Transverse colon (tissue), 4 donors: ENCODE data around the gene ATP8A1. TPM values are rescaled to one million over a fixed set of nuclear protein-coding genes. Genes with fewer than 3 reads are reported as not detected.

Source experiments
- DNase-seq: peaks from one replicate; pipeline ENCODE4 v3.0.0-alpha.2; 2019
- H3K27ac ChIP-seq, 4 donors: fragments of 200-600 bp; sonication (generic); 2 replicates each; pipeline ENCODE4 v1.5.1; 2016 to 2018; ENCODE audit warnings: inconsistent platforms in 4 of 4
- H3K27me3 ChIP-seq: fragments of 200-600 bp; sonication (generic); 2 replicates; pipeline ENCODE4 v1.5.1; 2017; ENCODE audit warnings: inconsistent platforms
- H3K36me3 ChIP-seq, 4 donors: fragments of 200-600 bp; sonication (generic); 2 replicates each; pipeline ENCODE4 v1.5.1; 2017 to 2019; ENCODE audit warnings: inconsistent platforms in 4 of 4
- H3K4me1 ChIP-seq, 4 donors: fragments of 200-600 bp; sonication (generic); 2 replicates each; pipeline ENCODE4 v1.5.1; 2017 to 2020; ENCODE audit warnings: inconsistent platforms in 4 of 4
- H3K4me3 ChIP-seq, 4 donors: fragments of 200-600 bp; sonication (generic); 1 replicate in 1 of 4; 2 replicates in 3 of 4; pipeline versions ENCODE4 v1.5.1 to v1.6.1; 2017 to 2019; ENCODE audit warnings: inconsistent platforms in 4 of 4
- H3K9me3 ChIP-seq, 2 donors: fragments of 200-600 bp; sonication (generic); 2 replicates each; pipeline ENCODE4 v1.5.1; 2017 to 2019; ENCODE audit warnings: inconsistent platforms in 2 of 2
- CTCF ChIP-seq, 5 experiments: fragments of 200-600 bp in 3 of 5; fragments of 450-650 bp in 2 of 5; sonication (generic) in 3 of 5; IDR thresholded peaks; 1 replicate in 2 of 5; 2 replicates in 3 of 5; pipeline ENCODE4 v1.5.1; 2016 to 2017; ENCODE audit warnings: antibody characterized with exemption in 5 of 5, inconsistent platforms in 3 of 5, mild to moderate bottlenecking in 2 of 5, moderate library complexity in 1 of 5
- EP300 ChIP-seq: sonication (generic); formaldehyde crosslinking; IDR thresholded peaks from one replicate; pipeline ENCODE4 v1.6.1; 2017; ENCODE audit warnings: antibody characterized with exemption, low read depth
- POLR2A ChIP-seq: fragments of 450-650 bp; IDR thresholded peaks from one replicate; pipeline ENCODE4 v1.6.1; 2016; ENCODE audit warnings: antibody characterized with exemption, mild to moderate bottlenecking, moderate library complexity
- POLR2AphosphoS5 ChIP-seq, 3 donors: sonication (generic); formaldehyde crosslinking; IDR thresholded peaks; one replicate each; pipeline ENCODE4 v1.6.1; 2016; ENCODE audit warnings: antibody characterized with exemption in 3 of 3
- WGBS, 2 donors: methylation state at CpG; one replicate each; pipeline ENCODE4 v1.1.5; 2018; ENCODE audit warnings: low coverage in 1 of 2; 5-methylcytosine and 5-hydroxymethylcytosine counted together
- in situ Hi-C, 4 donors: fragments of 200-750 bp; cut with MboI; loops; one replicate each; pipeline versions ENCODE4 v1.15.0 to v1.15.1; 2017; ENCODE audit warnings: low sequenced_read_pairs in 3 of 4, low pct_ligation_motif_present in 1 of 4, low pct_unique_long_range_greater_than_20kb in 1 of 4
- intact Hi-C: fragments of 100-400 bp; cut with DNase I; formaldehyde crosslinking; loops from one replicate; pipeline ENCODE4 v1.15.1; 2023; ENCODE audit warnings: low total_unique reads
- total RNA-seq, 4 donors: library from RNA; depleted of rRNA; stranded (reverse); fragments of >200 nt; gene quantifications; one replicate each; pipeline ENCODE4 v1.1.0, GENCODE V29; 2016

The ATP8A1 gene
- total RNA-seq, 4 donors from 2014 or later: 72.2 to 255 (median 166) TPM

- Histone ChIP-seq H3K27ac (no peak overlapping the region), H3K4me3 (no peak overlapping the region), H3K9me3 (no peaks in the 10 kb centered on the region), H3K27me3 (no peaks in the 10 kb centered on the region), H3K36me3 (peaks cover 0 to 9% (median 0%) of the 10 kb centered on the region in 4 donors), H3K4me1 (no peaks in the 10 kb centered on the region)
- DNase-seq: no peak
- WGBS, 2 donors: 56 to 59% methylated on average over 3 of the region's 3 CpGs
- in situ Hi-C loops (no loop called here), intact Hi-C loops (no loop called here)
- TF ChIP-seq CTCF (IDR thresholded peaks at IDR 0.05): no peak
- TF ChIP-seq POLR2A: no peak
- TF ChIP-seq POLR2AphosphoS5 (IDR thresholded peaks at IDR 0.05): no peak
- no peak for TF ChIP-seq EP300
Observed at GRCh38 chr4:42452823-42453222, 204.1 kb downstream of the ATP8A1 start.

- in situ Hi-C loops: no loop called here
Observed at GRCh38 chr4:42446823-42447222, 210.1 kb downstream of the ATP8A1 start.

GRCh38 chr4:42445038-42445437, 211.9 kb downstream of the ATP8A1 start:
- no peaks in the 10 kb centered on the region for H3K27me3 ChIP-seq
- WGBS, 2 donors: 82 to 90% methylated on average over 5 of the region's 5 CpGs
- H3K4me1 ChIP-seq: no peaks in the 10 kb centered on the region
- TF ChIP-seq POLR2A (no peak), EP300 (no peak), CTCF (IDR thresholded peaks at IDR 0.05) (no peak), POLR2AphosphoS5 (IDR thresholded peaks at IDR 0.05) (no peak)
- H3K4me3 ChIP-seq: no peak overlapping the region
- no peak overlapping the region for H3K27ac ChIP-seq
- intact Hi-C loops: no loop called here
- H3K36me3 ChIP-seq: peaks cover 0 to 13% (median 6%) of the 10 kb centered on the region in 4 donors
- no peaks in the 10 kb centered on the region for H3K9me3 ChIP-seq
- no peak for DNase-seq
- in situ Hi-C loops: no loop called here

More at GRCh38 chr4:42446823-42447222, 210.1 kb downstream of the ATP8A1 start:
- intact Hi-C loops: no loop called here
- no peak for DNase-seq
- no peaks in the 10 kb centered on the region for H3K9me3 ChIP-seq
- no peaks in the 10 kb centered on the region for H3K27me3 ChIP-seq
- TF ChIP-seq POLR2AphosphoS5 (IDR thresholded peaks at IDR 0.05) (no peak), EP300 (no peak), CTCF (IDR thresholded peaks at IDR 0.05) (no peak), POLR2A (no peak)
- H3K36me3 ChIP-seq: peaks cover 0 to 22% (median 7%) of the 10 kb centered on the region in 4 donors
- H3K4me1 ChIP-seq: no peaks in the 10 kb centered on the region
- WGBS, 2 donors: 71% methylated on average over 5 of the region's 5 CpGs
- H3K27ac ChIP-seq: no peak overlapping the region
- H3K4me3 ChIP-seq: no peak overlapping the region

GRCh38 chr4:42442601-42443000, 214.3 kb downstream of the ATP8A1 start:
- DNase-seq: no peak
- Histone ChIP-seq H3K9me3 (no peaks in the 10 kb centered on the region), H3K27me3 (no peaks in the 10 kb centered on the region), H3K36me3 (peaks cover 0 to 16% (median 7%) of the 10 kb centered on the region in 4 donors), H3K4me3 (no peak overlapping the region), H3K4me1 (no peaks in the 10 kb centered on the region), H3K27ac (no peak overlapping the region)
- in situ Hi-C loops (no loop called here), intact Hi-C loops (no loop called here)
- TF ChIP-seq POLR2A: no peak
- no peak for TF ChIP-seq EP300
- TF ChIP-seq POLR2AphosphoS5 (IDR thresholded peaks at IDR 0.05): no peak
- TF ChIP-seq CTCF (IDR thresholded peaks at IDR 0.05): no peak
- 88 to 97% methylated on average over 2 of the region's 2 CpGs for WGBS, 2 donors
